SK-N-SH (cell line): Measurements from ENCODE around the gene MIS18A. TPM values are rescaled to one million over a fixed set of nuclear protein-coding genes. Genes with fewer than 3 reads are reported as not detected.

Experiments
- CTCF ChIA-PET: fragments of 300-600, 350-600 bp; formaldehyde crosslinking; extraction: SDS; loops from one replicate; lab custom pipeline; 2021; lab: Yijun Ruan, JAX
- POLR2A ChIA-PET: fragments of 350-600 bp; sonication (Branson Sonifier 250); formaldehyde crosslinking; extraction: SDS; loops from one replicate; lab custom pipeline; 2020; ENCODE audit warnings: antibody characterized with exemption, inconsistent platforms; lab: Yijun Ruan, JAX
- DNase-seq: peaks from one replicate; pipeline ENCODE4 v3.0.0; 2012
- H2AFZ ChIP-seq: fragments of 200-600 bp; sonication (generic); 2 replicates; pipeline ENCODE4 v1.8.1; 2016; ENCODE audit warnings: antibody characterized with exemption, mild to moderate bottlenecking, low read depth
- H3F3A ChIP-seq: fragments of 200-600 bp; sonication (generic); replicated peaks from 2 replicates; pipeline ENCODE3; 2016; ENCODE audit warnings: antibody characterized with exemption, mild to moderate bottlenecking; ENCODE audit not compliant: insufficient read depth
- H3K27ac ChIP-seq, 2 experiments: fragments of 200-500 bp in 1 of 2; fragments of 200-600 bp in 1 of 2; sonication (Bioruptor generic) in 1 of 2; sonication (generic), shearing (Covaris generic) in 1 of 2; 2 replicates each; pipeline versions ENCODE4 v1.5.1 to v1.6.1; 2014 to 2016; ENCODE audit warnings: low read depth in 2 of 2, inconsistent platforms in 1 of 2, low read length in 1 of 2, mild to moderate bottlenecking in 1 of 2, mixed read lengths in 1 of 2
- H3K27me3 ChIP-seq: fragments of 200-600 bp; sonication (generic), shearing (Covaris generic); 2 replicates; pipeline ENCODE4 v1.6.1; 2016; ENCODE audit warnings: mixed run types; ENCODE audit not compliant: insufficient read depth
- H3K36me3 ChIP-seq, 2 experiments: fragments of 200-500 bp in 1 of 2; fragments of 200-600 bp in 1 of 2; sonication (Bioruptor generic) in 1 of 2; sonication (generic) in 1 of 2; replicated peaks in 1 of 2; 2 replicates each; pipeline versions ENCODE3 to v1.5.1; 2014 to 2016; ENCODE audit warnings: low read length in 1 of 2, mild to moderate bottlenecking in 1 of 2; ENCODE audit not compliant: insufficient read depth in 2 of 2, control insufficient read depth in 1 of 2
- H3K4me1 ChIP-seq, 2 experiments: fragments of 200-500 bp in 1 of 2; fragments of 200-600 bp in 1 of 2; sonication (Bioruptor generic) in 1 of 2; sonication (generic), shearing (Covaris generic) in 1 of 2; 2 replicates each; pipeline versions ENCODE4 v1.5.1 to v1.6.1; 2014 to 2016; ENCODE audit warnings: low read depth in 1 of 2, low read length in 1 of 2, mixed run types in 1 of 2; ENCODE audit not compliant: insufficient read depth in 2 of 2, control insufficient read depth in 1 of 2
- H3K4me2 ChIP-seq: fragments of 200-600 bp; sonication (generic), shearing (Covaris generic); 2 replicates; pipeline ENCODE4 v1.6.1; 2017; ENCODE audit warnings: mixed run types
- H3K4me3 ChIP-seq, 2 experiments: fragments of 200-500 bp in 1 of 2; fragments of 200-600 bp in 1 of 2; sonication (Bioruptor generic) in 1 of 2; sonication (generic), shearing (Covaris generic) in 1 of 2; 2 replicates each; pipeline versions ENCODE4 v1.5.1 to v1.8.1; 2014 to 2016; ENCODE audit warnings: low read depth in 2 of 2, inconsistent platforms in 1 of 2, low read length in 1 of 2, mild to moderate bottlenecking in 1 of 2, mixed read lengths in 1 of 2, moderate library complexity in 1 of 2
- H3K79me2 ChIP-seq: fragments of 200-600 bp; sonication (generic); 2 replicates; pipeline ENCODE4 v1.8.1; 2017; ENCODE audit warnings: mild to moderate bottlenecking; ENCODE audit not compliant: insufficient read depth
- H3K9ac ChIP-seq: fragments of 200-600 bp; sonication (generic); 2 replicates; pipeline ENCODE4 v1.6.1; 2017; ENCODE audit warnings: mixed run types
- H3K9me2 ChIP-seq: fragments of 200-600 bp; sonication (generic); 2 replicates; pipeline ENCODE4 v1.6.1; 2017; ENCODE audit warnings: mixed run types
- H3K9me3 ChIP-seq: fragments of 200-600 bp; sonication (generic); 2 replicates; pipeline ENCODE4 v1.6.1; 2017; ENCODE audit warnings: mixed run types, mild to moderate bottlenecking, moderate library complexity
- H4K20me1 ChIP-seq: fragments of 200-600 bp; sonication (generic); 2 replicates; pipeline ENCODE4 v1.6.1; 2017; ENCODE audit warnings: mild to moderate bottlenecking, mixed run types; ENCODE audit not compliant: insufficient read depth
- CHD2 ChIP-seq: fragments of 150-350 bp; IDR thresholded peaks from 2 replicates; pipeline ENCODE4 v1.6.1; 2018; ENCODE audit warnings: low read length; ENCODE audit not compliant: partially characterized antibody
- CTCF ChIP-seq: fragments of 200-600 bp; sonication (generic); IDR thresholded peaks from 2 replicates; pipeline ENCODE4 v1.6.1; 2017; ENCODE audit warnings: antibody characterized with exemption, mild to moderate bottlenecking, moderate library complexity
- EZH2phosphoT487 ChIP-seq: fragments of 200-600 bp; sonication (generic); IDR thresholded peaks from 2 replicates; pipeline ENCODE4 v1.6.1; 2017; ENCODE audit warnings: low read depth, mixed run types, mild to moderate bottlenecking, antibody characterized with exemption, moderate library complexity, borderline replicate concordance
- FOSL2 ChIP-seq: IDR thresholded peaks from 2 replicates; pipeline ENCODE4 v1.4.0; 2012; ENCODE audit warnings: low read depth, mild to moderate bottlenecking, moderate library complexity, borderline replicate concordance
- FOXJ3 ChIP-seq: sonication (generic); formaldehyde crosslinking; IDR thresholded peaks from 2 replicates; pipeline ENCODE4 v1.5.1; 2020; ENCODE audit warnings: mild to moderate bottlenecking, missing genetic modification reagents
- GABPA ChIP-seq: IDR thresholded peaks from 2 replicates; pipeline ENCODE4 v1.4.0; 2012; ENCODE audit warnings: low read depth, mild to moderate bottlenecking
- MXI1 ChIP-seq: IDR thresholded peaks from 2 replicates; pipeline ENCODE4 v1.6.1; 2012; ENCODE audit warnings: mild to moderate bottlenecking, low read depth, low read length, improper control_type of control experiment
- NFIC ChIP-seq: IDR thresholded peaks from 2 replicates; pipeline ENCODE4 v1.4.0; 2012; ENCODE audit warnings: borderline replicate concordance
- NRF1 ChIP-seq: IDR thresholded peaks from 2 replicates; pipeline ENCODE4 v1.6.1; 2012; ENCODE audit warnings: low read depth, mild to moderate bottlenecking, low read length
- PBX3 ChIP-seq: IDR thresholded peaks from 2 replicates; pipeline ENCODE4; 2012
- POLR2AphosphoS5 ChIP-seq: IDR thresholded peaks from 2 replicates; pipeline ENCODE4 v1.6.1; 2012; ENCODE audit warnings: low read depth, low read length
- RAD21 ChIP-seq: IDR thresholded peaks from 2 replicates; pipeline ENCODE4 v1.6.1; 2012; ENCODE audit warnings: mild to moderate bottlenecking, low read length
- REST ChIP-seq: IDR thresholded peaks from 2 replicates; pipeline ENCODE4 v1.6.1; 2012; ENCODE audit warnings: mild to moderate bottlenecking, low read depth, low read length, moderate library complexity
- RFX5 ChIP-seq: IDR thresholded peaks from 2 replicates; pipeline ENCODE4 v1.6.1; 2012; ENCODE audit warnings: mild to moderate bottlenecking, improper control_type of control experiment, low read length
- SIN3A ChIP-seq: IDR thresholded peaks from 2 replicates; pipeline ENCODE4 v1.6.1; 2012; ENCODE audit warnings: low read depth, mild to moderate bottlenecking, low read length, moderate library complexity, borderline replicate concordance
- TCF12 ChIP-seq: IDR thresholded peaks from 2 replicates; pipeline ENCODE4 v1.4.0; 2012
- USF1 ChIP-seq: IDR thresholded peaks from 2 replicates; pipeline ENCODE4 v1.4.0; 2012; ENCODE audit warnings: low read depth, borderline replicate concordance
- USF2 ChIP-seq: fragments of 150-350 bp; IDR thresholded peaks from 2 replicates; pipeline ENCODE4 v1.6.1; 2017; ENCODE audit warnings: antibody characterized with exemption, low read length, low read depth, borderline replicate concordance
- WGBS: methylation state at CpG from one replicate; pipeline ENCODE4 v1.1.6; 2017; ENCODE audit warnings: low lambda C conversion rate; 5-methylcytosine and 5-hydroxymethylcytosine counted together
- polyA plus RNA-seq, 3 experiments: library from polyadenylated mRNA; depleted of rRNA; stranded (reverse); fragments of >200 nt; gene quantifications; 2 replicates each; pipeline ENCODE4 v1.2.3, GENCODE V29; 2012

Gene MIS18A
- polyA plus RNA-seq, 1 of the 3 experiments (the other 2 are of a cell fraction): 14.2 TPM

GRCh38 chr21:32312976-32313375 is 34.1 kb upstream of the MIS18A start:
- no peaks in the 10 kb centered on the region for H3F3A ChIP-seq
- WGBS: 97% methylated on average over 6 of the region's 6 CpGs
- no peak for DNase-seq
- H4K20me1 ChIP-seq: 0 out of 2 replicates have a peak, but pooled peaks cover 3% of the 10 kb centered on the region
- H3K4me1 ChIP-seq: no peaks in the 10 kb centered on the region
- no peaks in the 10 kb centered on the region for H3K27me3 ChIP-seq
- no peak overlapping the region for H3K4me2 ChIP-seq
- no peak overlapping the region for H3K27ac ChIP-seq
- peaks cover 16% of the 10 kb centered on the region; the same call in 1 of the 2 replicates for H3K79me2 ChIP-seq
- no peak overlapping the region for H3K4me3 ChIP-seq
- no peak overlapping the region for H2AFZ ChIP-seq
- no peak for TF ChIP-seq GABPA
- no peak for TF ChIP-seq EZH2phosphoT487
- TF ChIP-seq POLR2AphosphoS5: no peak
- TF ChIP-seq FOSL2: no peak
- TF ChIP-seq PBX3: no peak
- no peak for TF ChIP-seq TCF12
- no peak for TF ChIP-seq USF2
- TF ChIP-seq REST: no peak
- TF ChIP-seq RAD21: no peak
- TF ChIP-seq SIN3A: no peak
- no peak for TF ChIP-seq MXI1
- TF ChIP-seq CHD2: no peak
- TF ChIP-seq CTCF: no peak
- no peak for TF ChIP-seq USF1
- no peak for TF ChIP-seq FOXJ3
- no peak for TF ChIP-seq RFX5
- no peak for TF ChIP-seq NFIC
- TF ChIP-seq NRF1: no peak
- ChIA-PET CTCF (interaction anchor here (0.7 kb wide), 1 partner anchor 288 kb away, joined by 4 read pairs; no protein-coding TSS in a partner anchor), POLR2A (no interaction called here)
- H3K36me3 ChIP-seq: peaks cover 26 to 63% of the 10 kb centered on the region in 2 experiments
- H3K9me2 ChIP-seq: no peaks in the 10 kb centered on the region
- no peak overlapping the region for H3K9ac ChIP-seq
- H3K9me3 ChIP-seq: no peaks in the 10 kb centered on the region
